GM23338 (cell line): ENCODE measurements around the gene SLC23A2. TPM values are rescaled to one million over a fixed set of nuclear protein-coding genes. Genes with fewer than 3 reads are reported as not detected.

Source experiments
- ATAC-seq: fragments of 200-7000 bp; cut with Tn5 transposase; 3 replicates; pipeline ENCODE4 v1.9.1; 2020
- DNase-seq: peaks from one replicate; pipeline ENCODE4 v3.0.0-alpha.2; 2015; ENCODE audit warnings: low spot score
- H2AFZ ChIP-seq: fragments of 200-600 bp; sonication (generic); 2 replicates; pipeline ENCODE4 v1.8.0; 2016; ENCODE audit warnings: antibody characterized with exemption, mild to moderate bottlenecking, moderate library complexity
- H3F3A ChIP-seq: fragments of 200-600 bp; sonication (generic); replicated peaks from 2 replicates; pipeline ENCODE4 v1.8.0; 2017; ENCODE audit warnings: antibody characterized with exemption, mixed run types, low read depth
- H3K27ac ChIP-seq: fragments of 200-600 bp; sonication (generic); 2 replicates; pipeline ENCODE4 v1.6.1; 2016; ENCODE audit warnings: low read depth
- H3K27me3 ChIP-seq: fragments of 200-600 bp; sonication (generic); 2 replicates; pipeline ENCODE4 v1.8.0; 2016; ENCODE audit warnings: mild to moderate bottlenecking, mixed run types, moderate library complexity; ENCODE audit not compliant: insufficient read depth
- H3K36me3 ChIP-seq: fragments of 200-600 bp; sonication (generic); 2 replicates; pipeline ENCODE4 v1.8.0; 2016; ENCODE audit warnings: mild to moderate bottlenecking; ENCODE audit not compliant: insufficient read depth
- H3K4me1 ChIP-seq: fragments of 200-600 bp; sonication (generic); 2 replicates; pipeline ENCODE4 v1.8.0; 2016; ENCODE audit warnings: mild to moderate bottlenecking, moderate library complexity; ENCODE audit not compliant: insufficient read depth
- H3K4me2 ChIP-seq: fragments of 200-600 bp; sonication (generic); 2 replicates; pipeline ENCODE4 v1.7.1; 2017; ENCODE audit warnings: mixed run types
- H3K4me3 ChIP-seq: fragments of 200-600 bp; sonication (generic); 2 replicates; pipeline ENCODE4 v1.6.1; 2016; ENCODE audit warnings: mixed run types
- H3K79me2 ChIP-seq: fragments of 200-600 bp; sonication (generic); replicated peaks from 2 replicates; pipeline ENCODE4 v1.8.0; 2017; ENCODE audit warnings: mild to moderate bottlenecking; ENCODE audit not compliant: insufficient read depth
- H3K9me2 ChIP-seq: fragments of 200-600 bp; sonication (generic); 2 replicates; pipeline ENCODE4 v1.8.0; 2017; ENCODE audit not compliant: insufficient read depth
- H4K20me1 ChIP-seq: fragments of 200-600 bp; sonication (generic); replicated peaks from 2 replicates; pipeline ENCODE4 v1.8.0; 2017; ENCODE audit warnings: mild to moderate bottlenecking; ENCODE audit not compliant: insufficient read depth
- H3K27ac Mint-ChIP-seq: 2 replicates; pipeline ENCODE4 v1.8.0; 2020; ENCODE audit warnings: inconsistent platforms, mild to moderate bottlenecking, moderate library complexity, mixed read lengths
- H3K27me3 Mint-ChIP-seq: 3 replicates; pipeline ENCODE4 v1.8.0; 2022; ENCODE audit warnings: low read depth, mild to moderate bottlenecking, moderate library complexity, mixed read lengths, inconsistent platforms; ENCODE audit not compliant: insufficient read depth, poor library complexity
- H3K36me3 Mint-ChIP-seq: 3 replicates; pipeline ENCODE4 v1.8.0; 2021; ENCODE audit warnings: low read depth, mild to moderate bottlenecking, inconsistent platforms, moderate library complexity, mixed read lengths
- H3K4me1 Mint-ChIP-seq: 3 replicates; pipeline ENCODE4 v1.8.0; 2020; ENCODE audit warnings: mild to moderate bottlenecking, inconsistent platforms, mixed read lengths
- H3K4me3 Mint-ChIP-seq: 3 replicates; pipeline ENCODE4 v1.8.0; 2021; ENCODE audit warnings: moderate library complexity, mild to moderate bottlenecking, inconsistent platforms, mixed read lengths
- H3K9me3 Mint-ChIP-seq: 3 replicates; pipeline ENCODE4 v1.8.0; 2020; ENCODE audit warnings: moderate library complexity, mild to moderate bottlenecking, inconsistent platforms, mixed read lengths
- CREB1 ChIP-seq: fragments of 250-450 bp; sonication (Bioruptor Pico); IDR thresholded peaks from 2 replicates; pipeline ENCODE4 v1.5.0; 2020; ENCODE audit warnings: low read depth, mild to moderate bottlenecking, moderate library complexity
- EZH2 ChIP-seq: fragments of 200-600 bp; sonication (generic); IDR thresholded peaks from one replicate; pipeline ENCODE4 v1.8.0; 2017; ENCODE audit warnings: antibody characterized with exemption, mild to moderate bottlenecking, low read depth; ENCODE audit not compliant: unreplicated experiment
- EZH2phosphoT487 ChIP-seq: fragments of 200-600 bp; sonication (generic); IDR thresholded peaks from one replicate; pipeline ENCODE4 v1.8.1; 2018; ENCODE audit warnings: antibody characterized with exemption; ENCODE audit not compliant: unreplicated experiment
- JUNB ChIP-seq: IDR thresholded peaks from one replicate; pipeline ENCODE4 v1.6.1; 2016; ENCODE audit warnings: antibody characterized with exemption; ENCODE audit not compliant: unreplicated experiment
- NANOG ChIP-seq: IDR thresholded peaks from 2 replicates; pipeline ENCODE4 v1.6.1; 2016; ENCODE audit warnings: antibody characterized with exemption, borderline replicate concordance
- POLR2AphosphoS5 ChIP-seq: IDR thresholded peaks from 2 replicates; pipeline ENCODE4 v1.6.1; 2016; ENCODE audit warnings: antibody characterized with exemption, low read depth
- STAT1 ChIP-seq: IDR thresholded peaks from one replicate; pipeline ENCODE4 v1.6.1; 2016; ENCODE audit warnings: antibody characterized with exemption; ENCODE audit not compliant: unreplicated experiment
- ZNF114 ChIP-seq: fragments of 250-450 bp; sonication (Bioruptor Pico); IDR thresholded peaks from 2 replicates; pipeline ENCODE4 v1.5.0; 2020; ENCODE audit warnings: mild to moderate bottlenecking, moderate library complexity
- polyA plus RNA-seq: library from polyadenylated mRNA; unstranded; fragments of >200 nt; fragmentation: Nextera tagmentation; extraction: Ambion mirVana; gene quantifications from 2 replicates; pipeline ENCODE4 v1.2.1, GENCODE V29; 2016
- total RNA-seq: library from RNA; depleted of rRNA; stranded (reverse); fragments of >200 nt; shearing (Covaris generic); gene quantifications from 2 replicates; pipeline ENCODE4 v1.2.3, GENCODE V29; 2014
- TF ChIP-seq, protein P1 (sequence below), 2 experiments: fragments of 200-600 bp in 1 of 2; sonication (generic) in 1 of 2; conservative IDR thresholded peaks; 2 replicates each; pipeline versions ENCODE4 v1.5.1 to v1.6.1; 2016 to 2017; ENCODE audit warnings: antibody characterized with exemption in 2 of 2, low read depth in 2 of 2, mild to moderate bottlenecking in 2 of 2, moderate library complexity in 1 of 2
- TF ChIP-seq, protein P2 (sequence below): IDR thresholded peaks from one replicate; pipeline ENCODE4 v1.6.1; 2018; ENCODE audit warnings: antibody characterized with exemption; ENCODE audit not compliant: unreplicated experiment
- TF ChIP-seq, protein P3 (sequence below): fragments of 250-450 bp; sonication (Bioruptor Pico); IDR thresholded peaks from 2 replicates; pipeline ENCODE4 v1.5.0; 2020; ENCODE audit warnings: mild to moderate bottlenecking, moderate library complexity
- TF ChIP-seq, protein P4 (sequence below): IDR thresholded peaks from 2 replicates; pipeline ENCODE4 v1.6.1; 2016; ENCODE audit warnings: antibody characterized with exemption

The SLC23A2 gene
- total and polyA plus RNA-seq, 2 experiments from 2014 or later = 4.4 to 20.2 TPM

DNA sequence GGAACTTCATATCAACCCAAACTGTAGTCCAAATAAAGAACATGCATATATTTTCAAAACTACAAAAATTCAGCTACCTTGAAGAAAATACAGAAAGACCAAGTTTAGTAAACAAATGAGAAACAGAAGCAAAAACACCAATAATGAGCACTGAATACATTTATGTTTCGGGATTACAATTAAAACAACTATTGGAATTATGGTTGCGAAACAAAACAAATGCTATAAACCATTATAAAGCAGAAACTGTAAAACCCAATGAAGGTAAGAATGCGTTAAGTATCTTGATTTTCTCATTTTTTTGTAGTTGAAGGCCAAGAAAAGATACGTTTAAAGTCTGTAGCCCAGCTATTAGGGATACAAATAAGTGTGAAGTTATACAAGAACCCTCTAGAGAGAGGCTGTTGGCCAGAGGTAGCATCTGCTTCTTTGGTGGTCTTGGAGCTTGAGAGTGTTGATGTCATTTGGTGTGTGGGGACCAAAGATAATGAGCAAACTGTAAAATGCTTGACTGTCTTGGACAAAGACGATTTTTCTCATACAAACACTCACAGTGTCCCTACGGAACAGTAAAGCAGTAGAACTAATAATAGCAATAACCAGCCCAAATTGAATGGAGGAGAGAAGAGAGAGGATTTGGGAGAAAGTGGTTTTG is 168.1 kb downstream of the SLC23A2 start (continued):
- no peak for TF ChIP-seq NANOG
- no peak for TF ChIP-seq ZNF114
- TF ChIP-seq EZH2 = no peak
- no peak for TF ChIP-seq CREB1
- no peak for TF ChIP-seq POLR2AphosphoS5
- TF ChIP-seq, protein P1, sequence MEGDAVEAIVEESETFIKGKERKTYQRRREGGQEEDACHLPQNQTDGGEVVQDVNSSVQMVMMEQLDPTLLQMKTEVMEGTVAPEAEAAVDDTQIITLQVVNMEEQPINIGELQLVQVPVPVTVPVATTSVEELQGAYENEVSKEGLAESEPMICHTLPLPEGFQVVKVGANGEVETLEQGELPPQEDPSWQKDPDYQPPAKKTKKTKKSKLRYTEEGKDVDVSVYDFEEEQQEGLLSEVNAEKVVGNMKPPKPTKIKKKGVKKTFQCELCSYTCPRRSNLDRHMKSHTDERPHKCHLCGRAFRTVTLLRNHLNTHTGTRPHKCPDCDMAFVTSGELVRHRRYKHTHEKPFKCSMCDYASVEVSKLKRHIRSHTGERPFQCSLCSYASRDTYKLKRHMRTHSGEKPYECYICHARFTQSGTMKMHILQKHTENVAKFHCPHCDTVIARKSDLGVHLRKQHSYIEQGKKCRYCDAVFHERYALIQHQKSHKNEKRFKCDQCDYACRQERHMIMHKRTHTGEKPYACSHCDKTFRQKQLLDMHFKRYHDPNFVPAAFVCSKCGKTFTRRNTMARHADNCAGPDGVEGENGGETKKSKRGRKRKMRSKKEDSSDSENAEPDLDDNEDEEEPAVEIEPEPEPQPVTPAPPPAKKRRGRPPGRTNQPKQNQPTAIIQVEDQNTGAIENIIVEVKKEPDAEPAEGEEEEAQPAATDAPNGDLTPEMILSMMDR (conservative IDR thresholded peaks at IDR 0.05; ENCODE audit: low read depth in 2 of 2) = no peak
- TF ChIP-seq EZH2phosphoT487 = no peak
- TF ChIP-seq JUNB = no peak

DNA sequence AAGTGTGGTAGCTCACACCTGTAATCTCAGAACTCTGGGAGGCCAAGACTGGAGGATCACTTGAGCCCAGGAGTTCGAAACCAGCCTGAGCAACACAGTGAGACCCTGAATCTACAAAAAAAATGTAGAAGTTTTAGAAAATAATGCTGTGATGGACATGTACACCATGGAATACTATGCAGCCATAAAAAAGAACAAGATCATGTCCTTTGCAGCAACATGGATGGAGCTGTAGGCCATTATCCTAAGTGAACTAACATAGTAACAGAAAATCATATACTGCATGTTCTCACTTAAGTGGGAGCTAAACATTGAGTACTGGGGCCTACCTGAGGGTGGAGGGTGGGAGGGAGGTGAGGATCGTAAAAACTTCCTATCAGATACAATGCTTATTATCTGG is 168.8 kb downstream of the SLC23A2 start:
- H3K36me3 ChIP-seq = no peaks in the 10 kb centered on the region
- H3K4me1 Mint-ChIP-seq = no peaks in the 10 kb centered on the region; the same call in 2 of the 3 replicates
- H2AFZ ChIP-seq = no peak overlapping the region
- H3K27me3 Mint-ChIP-seq = peaks cover 6% of the 10 kb centered on the region
- H3K27ac Mint-ChIP-seq = no peak overlapping the region
- no peaks in the 10 kb centered on the region for H3F3A ChIP-seq
- ATAC-seq (no peak), DNase-seq (no peak)
- H3K4me2 ChIP-seq = no peak overlapping the region
- H3K27ac ChIP-seq = no peak overlapping the region
- no peaks in the 10 kb centered on the region for H3K27me3 ChIP-seq
- no peaks in the 10 kb centered on the region for H3K79me2 ChIP-seq
- H3K4me1 ChIP-seq = no peaks in the 10 kb centered on the region
- H3K36me3 Mint-ChIP-seq = no peaks in the 10 kb centered on the region
- no peaks in the 10 kb centered on the region for H3K9me2 ChIP-seq
- H3K9me3 Mint-ChIP-seq = no peaks in the 10 kb centered on the region
- H3K4me3 ChIP-seq = no peak overlapping the region
- H4K20me1 ChIP-seq = no peaks in the 10 kb centered on the region
- H3K4me3 Mint-ChIP-seq = no peak overlapping the region
- no peak for TF ChIP-seq EZH2
- no peak for TF ChIP-seq ZNF114
- TF ChIP-seq, protein P2, sequence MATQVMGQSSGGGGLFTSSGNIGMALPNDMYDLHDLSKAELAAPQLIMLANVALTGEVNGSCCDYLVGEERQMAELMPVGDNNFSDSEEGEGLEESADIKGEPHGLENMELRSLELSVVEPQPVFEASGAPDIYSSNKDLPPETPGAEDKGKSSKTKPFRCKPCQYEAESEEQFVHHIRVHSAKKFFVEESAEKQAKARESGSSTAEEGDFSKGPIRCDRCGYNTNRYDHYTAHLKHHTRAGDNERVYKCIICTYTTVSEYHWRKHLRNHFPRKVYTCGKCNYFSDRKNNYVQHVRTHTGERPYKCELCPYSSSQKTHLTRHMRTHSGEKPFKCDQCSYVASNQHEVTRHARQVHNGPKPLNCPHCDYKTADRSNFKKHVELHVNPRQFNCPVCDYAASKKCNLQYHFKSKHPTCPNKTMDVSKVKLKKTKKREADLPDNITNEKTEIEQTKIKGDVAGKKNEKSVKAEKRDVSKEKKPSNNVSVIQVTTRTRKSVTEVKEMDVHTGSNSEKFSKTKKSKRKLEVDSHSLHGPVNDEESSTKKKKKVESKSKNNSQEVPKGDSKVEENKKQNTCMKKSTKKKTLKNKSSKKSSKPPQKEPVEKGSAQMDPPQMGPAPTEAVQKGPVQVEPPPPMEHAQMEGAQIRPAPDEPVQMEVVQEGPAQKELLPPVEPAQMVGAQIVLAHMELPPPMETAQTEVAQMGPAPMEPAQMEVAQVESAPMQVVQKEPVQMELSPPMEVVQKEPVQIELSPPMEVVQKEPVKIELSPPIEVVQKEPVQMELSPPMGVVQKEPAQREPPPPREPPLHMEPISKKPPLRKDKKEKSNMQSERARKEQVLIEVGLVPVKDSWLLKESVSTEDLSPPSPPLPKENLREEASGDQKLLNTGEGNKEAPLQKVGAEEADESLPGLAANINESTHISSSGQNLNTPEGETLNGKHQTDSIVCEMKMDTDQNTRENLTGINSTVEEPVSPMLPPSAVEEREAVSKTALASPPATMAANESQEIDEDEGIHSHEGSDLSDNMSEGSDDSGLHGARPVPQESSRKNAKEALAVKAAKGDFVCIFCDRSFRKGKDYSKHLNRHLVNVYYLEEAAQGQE = no peak
- no peak for TF ChIP-seq NANOG
- TF ChIP-seq, protein P3, sequence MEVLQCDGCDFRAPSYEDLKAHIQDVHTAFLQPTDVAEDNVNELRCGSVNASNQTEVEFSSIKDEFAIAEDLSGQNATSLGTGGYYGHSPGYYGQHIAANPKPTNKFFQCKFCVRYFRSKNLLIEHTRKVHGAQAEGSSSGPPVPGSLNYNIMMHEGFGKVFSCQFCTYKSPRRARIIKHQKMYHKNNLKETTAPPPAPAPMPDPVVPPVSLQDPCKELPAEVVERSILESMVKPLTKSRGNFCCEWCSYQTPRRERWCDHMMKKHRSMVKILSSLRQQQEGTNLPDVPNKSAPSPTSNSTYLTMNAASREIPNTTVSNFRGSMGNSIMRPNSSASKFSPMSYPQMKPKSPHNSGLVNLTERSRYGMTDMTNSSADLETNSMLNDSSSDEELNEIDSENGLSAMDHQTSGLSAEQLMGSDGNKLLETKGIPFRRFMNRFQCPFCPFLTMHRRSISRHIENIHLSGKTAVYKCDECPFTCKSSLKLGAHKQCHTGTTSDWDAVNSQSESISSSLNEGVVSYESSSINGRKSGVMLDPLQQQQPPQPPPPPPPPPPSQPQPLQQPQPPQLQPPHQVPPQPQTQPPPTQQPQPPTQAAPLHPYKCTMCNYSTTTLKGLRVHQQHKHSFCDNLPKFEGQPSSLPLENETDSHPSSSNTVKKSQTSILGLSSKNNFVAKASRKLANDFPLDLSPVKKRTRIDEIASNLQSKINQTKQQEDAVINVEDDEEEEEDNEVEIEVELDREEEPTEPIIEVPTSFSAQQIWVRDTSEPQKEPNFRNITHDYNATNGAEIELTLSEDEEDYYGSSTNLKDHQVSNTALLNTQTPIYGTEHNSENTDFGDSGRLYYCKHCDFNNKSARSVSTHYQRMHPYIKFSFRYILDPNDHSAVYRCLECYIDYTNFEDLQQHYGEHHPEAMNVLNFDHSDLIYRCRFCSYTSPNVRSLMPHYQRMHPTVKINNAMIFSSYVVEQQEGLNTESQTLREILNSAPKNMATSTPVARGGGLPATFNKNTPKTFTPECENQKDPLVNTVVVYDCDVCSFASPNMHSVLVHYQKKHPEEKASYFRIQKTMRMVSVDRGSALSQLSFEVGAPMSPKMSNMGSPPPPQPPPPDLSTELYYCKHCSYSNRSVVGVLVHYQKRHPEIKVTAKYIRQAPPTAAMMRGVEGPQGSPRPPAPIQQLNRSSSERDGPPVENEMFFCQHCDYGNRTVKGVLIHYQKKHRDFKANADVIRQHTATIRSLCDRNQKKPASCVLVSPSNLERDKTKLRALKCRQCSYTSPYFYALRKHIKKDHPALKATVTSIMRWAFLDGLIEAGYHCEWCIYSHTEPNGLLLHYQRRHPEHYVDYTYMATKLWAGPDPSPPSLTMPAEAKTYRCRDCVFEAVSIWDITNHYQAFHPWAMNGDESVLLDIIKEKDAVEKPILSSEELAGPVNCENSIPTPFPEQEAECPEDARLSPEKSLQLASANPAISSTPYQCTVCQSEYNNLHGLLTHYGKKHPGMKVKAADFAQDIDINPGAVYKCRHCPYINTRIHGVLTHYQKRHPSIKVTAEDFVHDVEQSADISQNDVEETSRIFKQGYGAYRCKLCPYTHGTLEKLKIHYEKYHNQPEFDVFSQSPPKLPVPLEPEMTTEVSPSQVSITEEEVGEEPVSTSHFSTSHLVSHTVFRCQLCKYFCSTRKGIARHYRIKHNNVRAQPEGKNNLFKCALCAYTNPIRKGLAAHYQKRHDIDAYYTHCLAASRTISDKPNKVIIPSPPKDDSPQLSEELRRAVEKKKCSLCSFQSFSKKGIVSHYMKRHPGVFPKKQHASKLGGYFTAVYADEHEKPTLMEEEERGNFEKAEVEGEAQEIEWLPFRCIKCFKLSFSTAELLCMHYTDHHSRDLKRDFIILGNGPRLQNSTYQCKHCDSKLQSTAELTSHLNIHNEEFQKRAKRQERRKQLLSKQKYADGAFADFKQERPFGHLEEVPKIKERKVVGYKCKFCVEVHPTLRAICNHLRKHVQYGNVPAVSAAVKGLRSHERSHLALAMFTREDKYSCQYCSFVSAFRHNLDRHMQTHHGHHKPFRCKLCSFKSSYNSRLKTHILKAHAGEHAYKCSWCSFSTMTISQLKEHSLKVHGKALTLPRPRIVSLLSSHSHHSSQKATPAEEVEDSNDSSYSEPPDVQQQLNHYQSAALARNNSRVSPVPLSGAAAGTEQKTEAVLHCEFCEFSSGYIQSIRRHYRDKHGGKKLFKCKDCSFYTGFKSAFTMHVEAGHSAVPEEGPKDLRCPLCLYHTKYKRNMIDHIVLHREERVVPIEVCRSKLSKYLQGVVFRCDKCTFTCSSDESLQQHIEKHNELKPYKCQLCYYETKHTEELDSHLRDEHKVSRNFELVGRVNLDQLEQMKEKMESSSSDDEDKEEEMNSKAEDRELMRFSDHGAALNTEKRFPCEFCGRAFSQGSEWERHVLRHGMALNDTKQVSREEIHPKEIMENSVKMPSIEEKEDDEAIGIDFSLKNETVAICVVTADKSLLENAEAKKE (CRISPR knock-in tag) = no peak
- no peak for TF ChIP-seq POLR2AphosphoS5
- TF ChIP-seq, protein P4, sequence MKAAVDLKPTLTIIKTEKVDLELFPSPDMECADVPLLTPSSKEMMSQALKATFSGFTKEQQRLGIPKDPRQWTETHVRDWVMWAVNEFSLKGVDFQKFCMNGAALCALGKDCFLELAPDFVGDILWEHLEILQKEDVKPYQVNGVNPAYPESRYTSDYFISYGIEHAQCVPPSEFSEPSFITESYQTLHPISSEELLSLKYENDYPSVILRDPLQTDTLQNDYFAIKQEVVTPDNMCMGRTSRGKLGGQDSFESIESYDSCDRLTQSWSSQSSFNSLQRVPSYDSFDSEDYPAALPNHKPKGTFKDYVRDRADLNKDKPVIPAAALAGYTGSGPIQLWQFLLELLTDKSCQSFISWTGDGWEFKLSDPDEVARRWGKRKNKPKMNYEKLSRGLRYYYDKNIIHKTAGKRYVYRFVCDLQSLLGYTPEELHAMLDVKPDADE = no peak
- TF ChIP-seq STAT1 = no peak
- no peak for TF ChIP-seq JUNB
- no peak for TF ChIP-seq CREB1
